PC-3 (cell line): ENCODE data around the gene FAM13A. TPM values are rescaled to one million over a fixed set of nuclear protein-coding genes. Genes with fewer than 3 reads are reported as not detected.

Source experiments
- ATAC-seq: fragments of 200-7000 bp; cut with Tn5 transposase; 2 replicates; pipeline ENCODE4 v1.9.1; 2020; ENCODE audit warnings: mild to moderate bottlenecking, moderate library complexity
- BruUV-seq: library from RNA; stranded (reverse); fragments of 400-500 nt; replicated peaks from 2 replicates; lab custom pipeline; 2021; lab: Mats Ljungman, UMichigan
- CTCF ChIA-PET: fragments of 300-600 bp; sonication (Branson Sonifier 250); formaldehyde crosslinking; loops from one replicate; lab custom pipeline; 2022; ENCODE audit warnings: antibody characterized with exemption; lab: Charles Lee
- POLR2A ChIA-PET: fragments of 300-600 bp; sonication (Branson Sonifier 250); formaldehyde crosslinking; loops from one replicate; lab custom pipeline; 2022; ENCODE audit warnings: antibody characterized with exemption; ENCODE audit not compliant: unreplicated experiment; lab: Charles Lee
- DNase-seq: peaks from one replicate; pipeline ENCODE4 v3.0.0-alpha.2; 2015
- H2AFZ ChIP-seq: fragments of 300-600 bp; sonication (generic); 2 replicates; pipeline ENCODE4 v1.6.0; 2016; ENCODE audit warnings: antibody characterized with exemption, low read length
- H3F3A ChIP-seq: fragments of 300-600 bp; sonication (generic); one replicate; pipeline ENCODE4 v1.6.0; 2017; ENCODE audit warnings: antibody characterized with exemption, low read length, control low read depth, mild to moderate bottlenecking; ENCODE audit not compliant: unreplicated experiment
- H3K27ac ChIP-seq: fragments of 300-600 bp; sonication (generic); 2 replicates; pipeline ENCODE4 v1.5.1; 2016; ENCODE audit warnings: mild to moderate bottlenecking, low read length
- H3K27me3 ChIP-seq: fragments of 300-600 bp; sonication (generic); 2 replicates; pipeline ENCODE4 v1.6.1; 2016; ENCODE audit warnings: low read length, mixed read lengths
- H3K36me3 ChIP-seq: fragments of 300-600 bp; sonication (generic); 2 replicates; pipeline ENCODE4 v1.6.1; 2016; ENCODE audit warnings: low read depth, mixed run types, low read length, mixed read lengths
- H3K4me1 ChIP-seq: fragments of 300-600 bp; sonication (generic); 2 replicates; pipeline ENCODE4 v1.5.1; 2016; ENCODE audit warnings: low read length; ENCODE audit not compliant: insufficient read depth
- H3K4me2 ChIP-seq: fragments of 300-600 bp; sonication (generic); 2 replicates; pipeline ENCODE4 v1.6.0; 2016; ENCODE audit warnings: low read length
- H3K4me3 ChIP-seq: fragments of 300-600 bp; sonication (generic); 2 replicates; pipeline ENCODE4 v1.5.1; 2016; ENCODE audit warnings: mild to moderate bottlenecking, low read length, mixed read lengths
- H3K79me2 ChIP-seq: fragments of 300-600 bp; sonication (generic); 2 replicates; pipeline ENCODE4 v1.6.1; 2017; ENCODE audit warnings: low read length, mixed read lengths
- H3K9ac ChIP-seq: fragments of 300-600 bp; sonication (generic); 2 replicates; pipeline ENCODE4 v1.6.0; 2016; ENCODE audit warnings: mild to moderate bottlenecking, low read length
- H3K9me2 ChIP-seq: fragments of 300-600 bp; sonication (generic); replicated peaks from 2 replicates; pipeline ENCODE4 v1.6.1; 2016; ENCODE audit warnings: mixed run types, low read length, mixed read lengths
- H3K9me3 ChIP-seq: fragments of 300-600 bp; sonication (generic); 2 replicates; pipeline ENCODE4 v1.6.1; 2016; ENCODE audit warnings: low read length, mixed read lengths
- H4K20me1 ChIP-seq: fragments of 300-600 bp; sonication (generic); 2 replicates; pipeline ENCODE4 v1.6.1; 2016; ENCODE audit warnings: low read length, mixed read lengths
- EZH2 ChIP-seq: fragments of 300-600 bp; sonication (generic); IDR thresholded peaks from one replicate; pipeline ENCODE4 v1.6.1; 2017; ENCODE audit warnings: antibody characterized with exemption, mild to moderate bottlenecking, low read length; ENCODE audit not compliant: unreplicated experiment
- EZH2phosphoT487 ChIP-seq: fragments of 300-600 bp; sonication (generic); IDR thresholded peaks from 2 replicates; pipeline ENCODE4 v1.6.1; 2018; ENCODE audit warnings: mild to moderate bottlenecking, antibody characterized with exemption, low read length, borderline replicate concordance
- intact Hi-C: fragments of 100-400 bp; cut with micrococcal nuclease; formaldehyde crosslinking; loops from 2 replicates; pipeline ENCODE4 v1.9.0; 2023
- total RNA-seq: library from RNA; depleted of rRNA; stranded (reverse); fragments of >200 nt; gene quantifications from 2 replicates; pipeline ENCODE4 v1.2.3, GENCODE V29; 2014
- TF ChIP-seq, protein P1 (sequence below): fragments of 300-600 bp; sonication (generic); conservative IDR thresholded peaks from 2 replicates; pipeline ENCODE4 v1.5.1; 2017; ENCODE audit warnings: antibody characterized with exemption, low read depth, mild to moderate bottlenecking, low read length

FAM13A gene
- total RNA-seq, 1 experiment from 2014 or later = 8.6 TPM

DNA sequence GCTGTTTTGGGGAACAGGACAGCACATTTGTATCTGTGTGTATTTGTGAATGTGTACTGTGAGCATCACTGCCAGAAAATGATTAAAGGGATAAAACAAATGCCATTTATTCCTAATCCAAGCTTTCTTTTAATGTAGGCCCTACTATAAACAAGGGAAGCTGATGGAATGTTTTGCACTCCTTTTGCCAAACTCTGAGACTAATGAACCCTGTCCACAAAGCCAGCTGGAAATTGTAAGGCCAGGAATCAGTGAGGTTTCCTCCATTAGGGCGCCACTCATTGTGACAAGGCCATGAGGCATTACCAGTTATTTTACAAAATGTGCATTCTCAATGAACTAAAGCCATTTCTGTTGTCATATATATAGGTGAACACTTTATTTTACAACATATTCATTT lies 196.4 kb downstream of the FAM13A start:
- no TSS peak for BruUV-seq
- no peak for DNase-seq
- Histone ChIP-seq H4K20me1 (no peaks in the 10 kb centered on the region), H3K36me3 (no peaks in the 10 kb centered on the region), H3K4me1 (peaks cover 35% of the 10 kb centered on the region), H3F3A (no peaks in the 10 kb centered on the region), H3K79me2 (no peaks in the 10 kb centered on the region), H3K9me2 (no peaks in the 10 kb centered on the region), H3K4me3 (no peak overlapping the region), H3K4me2 (no peak overlapping the region), H3K27me3 (no peaks in the 10 kb centered on the region), H3K27ac (no peak overlapping the region), H2AFZ (no peak overlapping the region), H3K9me3 (no peaks in the 10 kb centered on the region), H3K9ac (no peak overlapping the region)
- intact Hi-C loops = no loop called here
- ChIA-PET POLR2A (no interaction called here), CTCF (no interaction called here)
- ATAC-seq = no peak
- TF ChIP-seq EZH2 (no peak), EZH2phosphoT487 (no peak)
- TF ChIP-seq, protein P1, sequence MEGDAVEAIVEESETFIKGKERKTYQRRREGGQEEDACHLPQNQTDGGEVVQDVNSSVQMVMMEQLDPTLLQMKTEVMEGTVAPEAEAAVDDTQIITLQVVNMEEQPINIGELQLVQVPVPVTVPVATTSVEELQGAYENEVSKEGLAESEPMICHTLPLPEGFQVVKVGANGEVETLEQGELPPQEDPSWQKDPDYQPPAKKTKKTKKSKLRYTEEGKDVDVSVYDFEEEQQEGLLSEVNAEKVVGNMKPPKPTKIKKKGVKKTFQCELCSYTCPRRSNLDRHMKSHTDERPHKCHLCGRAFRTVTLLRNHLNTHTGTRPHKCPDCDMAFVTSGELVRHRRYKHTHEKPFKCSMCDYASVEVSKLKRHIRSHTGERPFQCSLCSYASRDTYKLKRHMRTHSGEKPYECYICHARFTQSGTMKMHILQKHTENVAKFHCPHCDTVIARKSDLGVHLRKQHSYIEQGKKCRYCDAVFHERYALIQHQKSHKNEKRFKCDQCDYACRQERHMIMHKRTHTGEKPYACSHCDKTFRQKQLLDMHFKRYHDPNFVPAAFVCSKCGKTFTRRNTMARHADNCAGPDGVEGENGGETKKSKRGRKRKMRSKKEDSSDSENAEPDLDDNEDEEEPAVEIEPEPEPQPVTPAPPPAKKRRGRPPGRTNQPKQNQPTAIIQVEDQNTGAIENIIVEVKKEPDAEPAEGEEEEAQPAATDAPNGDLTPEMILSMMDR = no peak

DNA sequence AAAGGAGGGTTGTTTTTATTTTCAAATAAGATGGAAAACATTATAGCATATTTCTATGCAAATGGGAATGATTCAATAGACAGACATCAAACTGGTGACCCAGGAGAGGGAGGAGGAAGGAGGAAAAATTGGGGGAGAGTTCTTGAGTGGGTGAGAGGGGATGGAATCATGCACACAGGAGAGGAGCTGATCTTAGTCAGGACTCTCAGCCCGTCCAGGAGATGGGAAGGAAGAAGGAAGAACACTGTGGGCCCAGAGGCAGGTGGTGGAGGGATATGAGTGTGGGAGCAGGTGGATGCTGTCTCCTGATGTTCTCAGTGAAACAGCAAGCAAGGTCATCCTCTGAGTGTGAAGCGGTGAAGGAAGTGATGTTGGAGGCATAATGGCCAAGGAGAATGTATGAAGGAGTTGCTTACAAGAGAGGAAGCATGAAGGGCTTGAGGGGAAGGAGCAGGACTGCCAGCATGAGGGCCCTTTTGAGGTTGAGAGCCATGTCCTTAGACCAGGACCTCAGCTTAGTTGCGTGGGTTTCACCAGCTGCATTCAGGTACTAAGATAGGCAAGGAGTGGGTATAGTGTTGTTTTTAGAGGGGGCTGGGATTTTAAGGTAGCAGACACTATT lies 197.7 kb downstream of the FAM13A start:
- POLR2A ChIA-PET = no interaction called here
- intact Hi-C loops = no loop called here
- H4K20me1 ChIP-seq = no peaks in the 10 kb centered on the region

DNA sequence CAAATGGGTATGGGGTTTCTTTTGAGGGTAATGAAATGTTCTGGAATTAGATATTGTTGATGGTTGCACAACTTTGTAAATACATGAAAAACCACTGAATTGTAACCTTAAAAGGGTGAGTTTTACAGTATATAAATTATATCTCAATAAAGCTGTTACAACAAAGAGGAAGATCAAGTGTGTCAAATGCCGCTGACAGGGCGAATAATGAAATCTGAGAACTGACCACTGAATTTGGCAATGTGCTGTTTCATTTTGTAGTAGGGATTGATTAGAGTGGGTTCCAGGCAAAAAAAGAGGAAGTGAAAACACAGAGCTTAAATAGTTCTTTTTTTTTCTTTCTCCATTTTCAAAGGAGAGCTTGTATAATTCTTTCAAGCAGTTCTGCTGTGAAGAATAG lies 198.2 kb downstream of the FAM13A start:
- DNase-seq (no peak), ATAC-seq (no peak)
- CTCF ChIA-PET = no interaction called here
- Histone ChIP-seq H3K4me1 (peaks cover 30% of the 10 kb centered on the region), H3F3A (no peaks in the 10 kb centered on the region), H3K9ac (no peak overlapping the region), H3K79me2 (no peaks in the 10 kb centered on the region), H3K9me2 (no peaks in the 10 kb centered on the region), H3K4me2 (no peak overlapping the region), H3K9me3 (no peaks in the 10 kb centered on the region), H3K4me3 (no peak overlapping the region), H4K20me1 (no peaks in the 10 kb centered on the region), H2AFZ (no peak overlapping the region), H3K36me3 (no peaks in the 10 kb centered on the region), H3K27ac (no peak overlapping the region), H3K27me3 (no peaks in the 10 kb centered on the region)
- intact Hi-C loops = no loop called here
- no TSS peak for BruUV-seq
- POLR2A ChIA-PET = no interaction called here
- TF ChIP-seq, protein P1 = no peak
- TF ChIP-seq EZH2 = no peak
- no peak for TF ChIP-seq EZH2phosphoT487

More for the DNA sequence above, 197.7 kb downstream of the FAM13A start:
- no TSS peak for BruUV-seq
- Histone ChIP-seq H3K36me3 (no peaks in the 10 kb centered on the region), H3K79me2 (no peaks in the 10 kb centered on the region), H3K4me3 (no peak overlapping the region), H3K4me1 (peaks cover 31% of the 10 kb centered on the region), H3K9me3 (no peaks in the 10 kb centered on the region), H3K9me2 (no peaks in the 10 kb centered on the region), H3F3A (no peaks in the 10 kb centered on the region), H3K4me2 (no peak overlapping the region), H3K27ac (no peak overlapping the region), H3K9ac (no peak overlapping the region), H2AFZ (no peak overlapping the region), H3K27me3 (no peaks in the 10 kb centered on the region)
- CTCF ChIA-PET = no interaction called here
- DNase-seq = no peak
- no peak for ATAC-seq
- no peak for TF ChIP-seq EZH2
- no peak for TF ChIP-seq EZH2phosphoT487
- TF ChIP-seq, protein P1 = no peak
